Measurements from ENCODE around the gene AMMECR1.

Gene AMMECR1

GRCh38 chrX:110282922-110283321 lies 35.0 kb downstream of the AMMECR1 start:
- no peak overlapping the region for H3K9ac ChIP-seq (ENCODE audit: low read depth, low read length)

GRCh38 chrX:110281377-110281776 lies 36.5 kb downstream of the AMMECR1 start:
- Histone ChIP-seq H3K9me3 (ENCODE audit: insufficient read depth, low read depth, low read length) (no peaks in the 10 kb centered on the region), H3K4me3 (ENCODE audit: low read length) (no peak overlapping the region), H3K9ac (ENCODE audit: low read depth, low read length) (no peak overlapping the region), H3K4me1 (ENCODE audit: insufficient read depth, low read length) (peaks cover 3% of the 10 kb centered on the region; the same call in 1 of the 2 replicates), H3K27me3 (ENCODE audit: insufficient read depth, low read length) (no peaks in the 10 kb centered on the region), H3K27ac (ENCODE audit: low read depth, low read length) (no peak overlapping the region), H3K36me3 (ENCODE audit: insufficient read depth, low read length) (no peaks in the 10 kb centered on the region)
- 67% methylated on average over 1 of the region's 2 CpGs for WGBS

More at GRCh38 chrX:110282922-110283321, 35.0 kb downstream of the AMMECR1 start:
- Histone ChIP-seq H3K4me1 (ENCODE audit: insufficient read depth, low read length) (peaks cover 3% of the 10 kb centered on the region; the same call in 1 of the 2 replicates), H3K4me3 (ENCODE audit: low read length) (no peak overlapping the region), H3K9me3 (ENCODE audit: insufficient read depth, low read depth, low read length) (no peaks in the 10 kb centered on the region), H3K36me3 (ENCODE audit: insufficient read depth, low read length) (no peaks in the 10 kb centered on the region), H3K27ac (ENCODE audit: low read depth, low read length) (no peak overlapping the region), H3K27me3 (ENCODE audit: insufficient read depth, low read length) (no peaks in the 10 kb centered on the region)

DNA sequence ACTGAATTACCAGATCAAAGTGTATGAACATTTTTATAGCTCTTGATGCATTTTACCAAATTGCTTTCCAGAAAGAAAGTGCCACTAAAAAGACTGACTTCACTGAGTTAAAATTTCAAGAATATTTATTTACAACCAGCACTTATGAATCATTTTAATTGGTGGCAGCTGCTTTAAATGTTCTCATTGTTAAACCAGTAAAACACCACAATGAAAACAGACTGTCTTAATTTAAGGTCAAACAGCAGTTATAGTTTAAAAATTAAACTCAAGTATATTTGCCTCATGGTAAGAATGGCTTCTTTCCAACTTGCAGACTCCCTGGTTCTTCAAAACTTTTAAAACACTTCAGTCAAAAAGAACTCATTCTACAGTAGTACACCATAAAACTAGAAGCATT lies 36.9 kb downstream of the AMMECR1 start:
- Histone ChIP-seq H3K9me3 (ENCODE audit: insufficient read depth, low read depth, low read length) (no peaks in the 10 kb centered on the region), H3K9ac (ENCODE audit: low read depth, low read length) (no peak overlapping the region), H3K4me1 (ENCODE audit: insufficient read depth, low read length) (peaks cover 3% of the 10 kb centered on the region; the same call in 1 of the 2 replicates), H3K4me3 (ENCODE audit: low read length) (no peak overlapping the region), H3K27me3 (ENCODE audit: insufficient read depth, low read length) (no peaks in the 10 kb centered on the region), H3K27ac (ENCODE audit: low read depth, low read length) (no peak overlapping the region), H3K36me3 (ENCODE audit: insufficient read depth, low read length) (no peaks in the 10 kb centered on the region)

DNA sequence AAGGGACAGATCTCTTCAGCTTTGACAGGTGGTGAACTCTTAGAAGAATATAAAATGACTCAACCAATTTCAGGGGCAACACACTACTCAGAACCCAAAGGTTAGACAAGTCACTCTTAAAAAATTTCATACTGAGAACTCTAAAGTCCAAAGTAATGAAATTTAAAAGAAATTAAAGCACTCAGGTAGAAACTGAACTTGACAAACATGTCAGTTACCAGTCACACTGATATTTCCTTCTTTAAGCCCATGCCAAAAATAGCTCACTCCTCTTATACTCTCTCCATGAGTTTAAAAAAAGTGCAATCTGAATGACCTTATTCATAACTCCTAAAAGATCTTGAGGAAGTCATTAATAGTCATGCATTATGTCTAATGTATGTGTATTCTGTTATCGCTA lies 40.3 kb downstream of the AMMECR1 start:
- Histone ChIP-seq H3K36me3 (ENCODE audit: insufficient read depth, low read length) (no peaks in the 10 kb centered on the region), H3K27me3 (ENCODE audit: insufficient read depth, low read length) (no peaks in the 10 kb centered on the region), H3K9me3 (ENCODE audit: insufficient read depth, low read depth, low read length) (no peaks in the 10 kb centered on the region), H3K4me3 (ENCODE audit: low read length) (no peak overlapping the region), H3K4me1 (ENCODE audit: insufficient read depth, low read length) (peaks cover 3% of the 10 kb centered on the region; the same call in 1 of the 2 replicates), H3K27ac (ENCODE audit: low read depth, low read length) (no peak overlapping the region), H3K9ac (ENCODE audit: low read depth, low read length) (no peak overlapping the region)
- WGBS = no CpG with 5 or more reads among the region's 1 CpG

- WGBS = 85% methylated on average over 1 of the region's 2 CpGs
These were observed 41.1 kb downstream of the AMMECR1 start for GRCh38 chrX:110276778-110277177.

DNA sequence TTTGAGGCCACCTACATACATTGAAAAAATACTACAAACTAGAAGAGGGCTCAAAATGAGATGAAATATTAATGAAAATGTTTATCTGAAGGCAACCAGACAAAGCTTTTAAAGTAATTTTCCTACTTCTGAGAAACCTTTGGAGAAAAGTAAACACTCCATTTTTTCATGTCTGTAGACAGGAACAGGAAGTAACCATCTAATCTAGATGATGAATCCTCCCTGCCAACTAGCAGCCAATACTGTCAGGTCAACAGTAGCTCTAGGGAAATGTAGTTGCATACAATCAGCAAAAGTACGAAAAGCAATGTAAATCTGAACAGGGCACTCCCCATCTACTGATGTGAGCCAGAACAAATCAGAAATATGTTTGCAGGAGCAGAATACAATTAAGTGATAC lies 49.0 kb downstream of the AMMECR1 start:
- H3K9ac ChIP-seq (ENCODE audit: low read depth, low read length) = no peak overlapping the region
- H3K27me3 ChIP-seq (ENCODE audit: insufficient read depth, low read length) = no peaks in the 10 kb centered on the region
- H3K36me3 ChIP-seq (ENCODE audit: insufficient read depth, low read length) = no peaks in the 10 kb centered on the region
- no peak overlapping the region for H3K4me3 ChIP-seq (ENCODE audit: low read length)
- H3K27ac ChIP-seq (ENCODE audit: low read depth, low read length) = no peak overlapping the region
- no peaks in the 10 kb centered on the region for H3K9me3 ChIP-seq (ENCODE audit: insufficient read depth, low read depth, low read length)
- WGBS = no CpG with 5 or more reads among the region's 1 CpG
- H3K4me1 ChIP-seq (ENCODE audit: insufficient read depth, low read length) = 0 out of 2 replicates have a peak, but pooled peaks cover 2% of the 10 kb centered on the region

More at GRCh38 chrX:110276778-110277177, 41.1 kb downstream of the AMMECR1 start:
- H3K36me3 ChIP-seq (ENCODE audit: insufficient read depth, low read length) = no peaks in the 10 kb centered on the region
- H3K4me3 ChIP-seq (ENCODE audit: low read length) = no peak overlapping the region
- peaks cover 3% of the 10 kb centered on the region; the same call in 1 of the 2 replicates for H3K4me1 ChIP-seq (ENCODE audit: insufficient read depth, low read length)
- H3K27ac ChIP-seq (ENCODE audit: low read depth, low read length) = no peak overlapping the region
- H3K9me3 ChIP-seq (ENCODE audit: insufficient read depth, low read depth, low read length) = no peaks in the 10 kb centered on the region
- H3K27me3 ChIP-seq (ENCODE audit: insufficient read depth, low read length) = no peaks in the 10 kb centered on the region
- H3K9ac ChIP-seq (ENCODE audit: low read depth, low read length) = no peak overlapping the region

- no peak overlapping the region for H3K27ac ChIP-seq (ENCODE audit: low read depth, low read length)
- H3K36me3 ChIP-seq (ENCODE audit: insufficient read depth, low read length) = no peaks in the 10 kb centered on the region
- H3K4me3 ChIP-seq (ENCODE audit: low read length) = no peak overlapping the region
- WGBS = 90% methylated on average over 2 of the region's 6 CpGs
- no peaks in the 10 kb centered on the region for H3K9me3 ChIP-seq (ENCODE audit: insufficient read depth, low read depth, low read length)
- H3K9ac ChIP-seq (ENCODE audit: low read depth, low read length) = no peak overlapping the region
- 0 out of 2 replicates have a peak, but pooled peaks cover 2% of the 10 kb centered on the region for H3K4me1 ChIP-seq (ENCODE audit: insufficient read depth, low read length)
- H3K27me3 ChIP-seq (ENCODE audit: insufficient read depth, low read length) = no peaks in the 10 kb centered on the region
These were observed 49.5 kb downstream of the AMMECR1 start for GRCh38 chrX:110268395-110268794.

DNA sequence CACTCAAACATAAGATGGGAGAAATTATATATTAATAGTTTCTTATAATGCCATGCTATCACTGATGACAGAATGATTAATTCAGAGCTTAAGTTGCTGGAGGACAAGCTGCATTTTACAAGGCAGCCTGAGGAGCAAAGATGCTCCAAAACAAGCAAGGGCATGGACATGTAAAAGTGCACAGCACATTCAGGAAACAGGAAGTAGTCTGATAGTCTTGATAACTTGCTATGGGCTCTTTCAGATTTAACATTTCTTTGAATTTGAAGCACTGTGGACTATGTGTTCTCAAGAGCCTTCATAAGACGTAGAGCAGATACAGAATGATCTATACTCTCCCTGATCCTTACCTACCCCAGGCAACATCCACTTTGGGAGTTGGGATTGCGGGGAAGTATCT lies 50.0 kb downstream of the AMMECR1 start:
- Histone ChIP-seq H3K9me3 (ENCODE audit: insufficient read depth, low read depth, low read length) (no peaks in the 10 kb centered on the region), H3K36me3 (ENCODE audit: insufficient read depth, low read length) (no peaks in the 10 kb centered on the region), H3K4me1 (ENCODE audit: insufficient read depth, low read length) (0 out of 2 replicates have a peak, but pooled peaks cover 2% of the 10 kb centered on the region), H3K27ac (ENCODE audit: low read depth, low read length) (no peak overlapping the region), H3K4me3 (ENCODE audit: low read length) (no peak overlapping the region), H3K27me3 (ENCODE audit: insufficient read depth, low read length) (no peaks in the 10 kb centered on the region), H3K9ac (ENCODE audit: low read depth, low read length) (no peak overlapping the region)
- WGBS = 100% methylated on average over 1 of the region's 2 CpGs

GRCh38 chrX:110265661-110266060 lies 52.2 kb downstream of the AMMECR1 start:
- no peak overlapping the region for H3K9ac ChIP-seq (ENCODE audit: low read depth, low read length)
- H3K27me3 ChIP-seq (ENCODE audit: insufficient read depth, low read length) = no peaks in the 10 kb centered on the region
- no peak overlapping the region for H3K4me3 ChIP-seq (ENCODE audit: low read length)
- no peak overlapping the region for H3K27ac ChIP-seq (ENCODE audit: low read depth, low read length)
- H3K9me3 ChIP-seq (ENCODE audit: insufficient read depth, low read depth, low read length) = no peaks in the 10 kb centered on the region
- no peaks in the 10 kb centered on the region for H3K36me3 ChIP-seq (ENCODE audit: insufficient read depth, low read length)
- no peaks in the 10 kb centered on the region for H3K4me1 ChIP-seq (ENCODE audit: insufficient read depth, low read length)

GRCh38 chrX:110259117-110259516 lies 58.8 kb downstream of the AMMECR1 start:
- no CpG with 5 or more reads among the region's 1 CpG for WGBS
- Histone ChIP-seq H3K4me1 (ENCODE audit: insufficient read depth, low read length) (peaks cover 18% of the 10 kb centered on the region; the same call in 1 of the 2 replicates), H3K9ac (ENCODE audit: low read depth, low read length) (no peak overlapping the region), H3K36me3 (ENCODE audit: insufficient read depth, low read length) (no peaks in the 10 kb centered on the region), H3K4me3 (ENCODE audit: low read length) (no peak overlapping the region), H3K9me3 (ENCODE audit: insufficient read depth, low read depth, low read length) (no peaks in the 10 kb centered on the region), H3K27me3 (ENCODE audit: insufficient read depth, low read length) (no peaks in the 10 kb centered on the region), H3K27ac (ENCODE audit: low read depth, low read length) (no peak overlapping the region)

DNA sequence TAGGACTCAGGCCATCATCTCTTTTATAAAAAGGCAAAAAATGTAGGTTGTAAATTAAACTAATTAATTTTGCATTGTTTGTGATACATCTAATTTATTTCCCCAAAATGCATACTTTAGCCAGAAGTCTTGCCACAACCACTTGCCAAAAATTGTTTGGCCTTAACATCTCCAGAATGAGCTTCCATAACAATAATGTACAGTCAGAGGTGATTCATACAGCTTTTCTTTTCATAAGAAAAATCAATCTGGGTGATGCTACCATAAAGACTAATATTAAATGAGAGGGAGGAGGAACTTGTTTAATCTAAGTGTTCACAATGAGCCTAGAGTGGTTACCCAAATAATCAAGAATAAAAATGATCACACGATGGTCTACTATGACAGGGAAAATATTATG lies 59.3 kb downstream of the AMMECR1 start:
- H3K4me3 ChIP-seq (ENCODE audit: low read length) = no peak overlapping the region
- no peaks in the 10 kb centered on the region for H3K36me3 ChIP-seq (ENCODE audit: insufficient read depth, low read length)
- H3K9me3 ChIP-seq (ENCODE audit: insufficient read depth, low read depth, low read length) = no peaks in the 10 kb centered on the region
- WGBS = no CpG with 5 or more reads among the region's 1 CpG
- no peak overlapping the region for H3K27ac ChIP-seq (ENCODE audit: low read depth, low read length)
- H3K27me3 ChIP-seq (ENCODE audit: insufficient read depth, low read length) = no peaks in the 10 kb centered on the region
- H3K4me1 ChIP-seq (ENCODE audit: insufficient read depth, low read length) = peaks cover 18% of the 10 kb centered on the region; the same call in 1 of the 2 replicates
- no peak overlapping the region for H3K9ac ChIP-seq (ENCODE audit: low read depth, low read length)

DNA sequence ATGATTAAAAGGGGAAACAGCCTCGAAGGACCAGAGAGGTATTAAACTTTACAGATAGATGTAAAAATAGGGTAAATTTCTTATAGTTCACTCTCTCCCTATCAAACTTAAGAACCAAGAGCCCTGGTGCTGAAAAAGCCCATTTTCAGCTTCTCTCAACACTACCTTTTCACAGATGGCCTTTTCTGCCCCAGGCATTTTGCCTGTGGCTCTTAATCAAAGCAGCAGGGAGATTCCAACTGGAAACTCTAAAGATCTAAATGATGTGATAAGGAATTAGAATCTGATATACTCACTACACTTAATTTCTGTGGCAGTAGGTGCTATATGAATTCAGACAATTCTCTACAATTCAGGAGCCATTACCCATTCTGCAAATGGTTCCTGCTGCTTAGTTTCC lies 60.0 kb downstream of the AMMECR1 start:
- H3K9ac ChIP-seq (ENCODE audit: low read depth, low read length) = peak overlapping the region; percentile 26; the same call in 1 of the 2 replicates
- H3K36me3 ChIP-seq (ENCODE audit: insufficient read depth, low read length) = no peaks in the 10 kb centered on the region
- WGBS = no CpG with 5 or more reads among the region's 1 CpG
- peaks cover 18% of the 10 kb centered on the region; the same call in 1 of the 2 replicates for H3K4me1 ChIP-seq (ENCODE audit: insufficient read depth, low read length)
- H3K27ac ChIP-seq (ENCODE audit: low read depth, low read length) = peak overlapping the region; percentile 18; the same call in 1 of the 2 replicates
- H3K27me3 ChIP-seq (ENCODE audit: insufficient read depth, low read length) = no peaks in the 10 kb centered on the region
- H3K9me3 ChIP-seq (ENCODE audit: insufficient read depth, low read depth, low read length) = no peaks in the 10 kb centered on the region
- no peak overlapping the region for H3K4me3 ChIP-seq (ENCODE audit: low read length)
